GM23338 (cell line): ENCODE data around the gene LRRC27. TPM values are rescaled to one million over a fixed set of nuclear protein-coding genes. Genes with fewer than 3 reads are reported as not detected.

ENCODE experiments used
- ATAC-seq: fragments of 200-7000 bp; cut with Tn5 transposase; 3 replicates; pipeline ENCODE4 v1.9.1; 2020
- DNase-seq: peaks from one replicate; pipeline ENCODE4 v3.0.0-alpha.2; 2015; ENCODE audit warnings: low spot score
- H2AFZ ChIP-seq: fragments of 200-600 bp; sonication (generic); 2 replicates; pipeline ENCODE4 v1.8.0; 2016; ENCODE audit warnings: antibody characterized with exemption, mild to moderate bottlenecking, moderate library complexity
- H3F3A ChIP-seq: fragments of 200-600 bp; sonication (generic); replicated peaks from 2 replicates; pipeline ENCODE4 v1.8.0; 2017; ENCODE audit warnings: antibody characterized with exemption, mixed run types, low read depth
- H3K27ac ChIP-seq: fragments of 200-600 bp; sonication (generic); 2 replicates; pipeline ENCODE4 v1.6.1; 2016; ENCODE audit warnings: low read depth
- H3K27me3 ChIP-seq: fragments of 200-600 bp; sonication (generic); 2 replicates; pipeline ENCODE4 v1.8.0; 2016; ENCODE audit warnings: mild to moderate bottlenecking, mixed run types, moderate library complexity; ENCODE audit not compliant: insufficient read depth
- H3K36me3 ChIP-seq: fragments of 200-600 bp; sonication (generic); 2 replicates; pipeline ENCODE4 v1.8.0; 2016; ENCODE audit warnings: mild to moderate bottlenecking; ENCODE audit not compliant: insufficient read depth
- H3K4me1 ChIP-seq: fragments of 200-600 bp; sonication (generic); 2 replicates; pipeline ENCODE4 v1.8.0; 2016; ENCODE audit warnings: mild to moderate bottlenecking, moderate library complexity; ENCODE audit not compliant: insufficient read depth
- H3K4me2 ChIP-seq: fragments of 200-600 bp; sonication (generic); 2 replicates; pipeline ENCODE4 v1.7.1; 2017; ENCODE audit warnings: mixed run types
- H3K4me3 ChIP-seq: fragments of 200-600 bp; sonication (generic); 2 replicates; pipeline ENCODE4 v1.6.1; 2016; ENCODE audit warnings: mixed run types
- H3K79me2 ChIP-seq: fragments of 200-600 bp; sonication (generic); replicated peaks from 2 replicates; pipeline ENCODE4 v1.8.0; 2017; ENCODE audit warnings: mild to moderate bottlenecking; ENCODE audit not compliant: insufficient read depth
- H3K9me2 ChIP-seq: fragments of 200-600 bp; sonication (generic); 2 replicates; pipeline ENCODE4 v1.8.0; 2017; ENCODE audit not compliant: insufficient read depth
- H4K20me1 ChIP-seq: fragments of 200-600 bp; sonication (generic); replicated peaks from 2 replicates; pipeline ENCODE4 v1.8.0; 2017; ENCODE audit warnings: mild to moderate bottlenecking; ENCODE audit not compliant: insufficient read depth
- H3K27ac Mint-ChIP-seq: 2 replicates; pipeline ENCODE4 v1.8.0; 2020; ENCODE audit warnings: inconsistent platforms, mild to moderate bottlenecking, moderate library complexity, mixed read lengths
- H3K27me3 Mint-ChIP-seq: 3 replicates; pipeline ENCODE4 v1.8.0; 2022; ENCODE audit warnings: low read depth, mild to moderate bottlenecking, moderate library complexity, mixed read lengths, inconsistent platforms; ENCODE audit not compliant: insufficient read depth, poor library complexity
- H3K36me3 Mint-ChIP-seq: 3 replicates; pipeline ENCODE4 v1.8.0; 2021; ENCODE audit warnings: low read depth, mild to moderate bottlenecking, inconsistent platforms, moderate library complexity, mixed read lengths
- H3K4me1 Mint-ChIP-seq: 3 replicates; pipeline ENCODE4 v1.8.0; 2020; ENCODE audit warnings: mild to moderate bottlenecking, inconsistent platforms, mixed read lengths
- H3K4me3 Mint-ChIP-seq: 3 replicates; pipeline ENCODE4 v1.8.0; 2021; ENCODE audit warnings: moderate library complexity, mild to moderate bottlenecking, inconsistent platforms, mixed read lengths
- H3K9me3 Mint-ChIP-seq: 3 replicates; pipeline ENCODE4 v1.8.0; 2020; ENCODE audit warnings: moderate library complexity, mild to moderate bottlenecking, inconsistent platforms, mixed read lengths
- CREB1 ChIP-seq: fragments of 250-450 bp; sonication (Bioruptor Pico); IDR thresholded peaks from 2 replicates; pipeline ENCODE4 v1.5.0; 2020; ENCODE audit warnings: low read depth, mild to moderate bottlenecking, moderate library complexity
- EZH2 ChIP-seq: fragments of 200-600 bp; sonication (generic); IDR thresholded peaks from one replicate; pipeline ENCODE4 v1.8.0; 2017; ENCODE audit warnings: antibody characterized with exemption, mild to moderate bottlenecking, low read depth; ENCODE audit not compliant: unreplicated experiment
- EZH2phosphoT487 ChIP-seq: fragments of 200-600 bp; sonication (generic); IDR thresholded peaks from one replicate; pipeline ENCODE4 v1.8.1; 2018; ENCODE audit warnings: antibody characterized with exemption; ENCODE audit not compliant: unreplicated experiment
- JUNB ChIP-seq: IDR thresholded peaks from one replicate; pipeline ENCODE4 v1.6.1; 2016; ENCODE audit warnings: antibody characterized with exemption; ENCODE audit not compliant: unreplicated experiment
- NANOG ChIP-seq: IDR thresholded peaks from 2 replicates; pipeline ENCODE4 v1.6.1; 2016; ENCODE audit warnings: antibody characterized with exemption, borderline replicate concordance
- POLR2AphosphoS5 ChIP-seq: IDR thresholded peaks from 2 replicates; pipeline ENCODE4 v1.6.1; 2016; ENCODE audit warnings: antibody characterized with exemption, low read depth
- STAT1 ChIP-seq: IDR thresholded peaks from one replicate; pipeline ENCODE4 v1.6.1; 2016; ENCODE audit warnings: antibody characterized with exemption; ENCODE audit not compliant: unreplicated experiment
- ZNF114 ChIP-seq: fragments of 250-450 bp; sonication (Bioruptor Pico); IDR thresholded peaks from 2 replicates; pipeline ENCODE4 v1.5.0; 2020; ENCODE audit warnings: mild to moderate bottlenecking, moderate library complexity
- ZNF331 ChIP-seq: fragments of 250-450 bp; sonication (Bioruptor Pico); IDR thresholded peaks from 2 replicates; pipeline ENCODE4 v1.5.0; 2020; ENCODE audit warnings: low read depth, mild to moderate bottlenecking, moderate library complexity
- polyA plus RNA-seq: library from polyadenylated mRNA; unstranded; fragments of >200 nt; fragmentation: Nextera tagmentation; extraction: Ambion mirVana; gene quantifications from 2 replicates; pipeline ENCODE4 v1.2.1, GENCODE V29; 2016
- total RNA-seq: library from RNA; depleted of rRNA; stranded (reverse); fragments of >200 nt; shearing (Covaris generic); gene quantifications from 2 replicates; pipeline ENCODE4 v1.2.3, GENCODE V29; 2014
- TF ChIP-seq, protein P1 (sequence below): IDR thresholded peaks from one replicate; pipeline ENCODE4 v1.6.1; 2018; ENCODE audit warnings: antibody characterized with exemption; ENCODE audit not compliant: unreplicated experiment
- TF ChIP-seq, protein P2 (sequence below): fragments of 250-450 bp; sonication (Bioruptor Pico); IDR thresholded peaks from 2 replicates; pipeline ENCODE4 v1.5.0; 2020; ENCODE audit warnings: mild to moderate bottlenecking, moderate library complexity
- TF ChIP-seq, protein P3 (sequence below), 2 experiments: fragments of 200-600 bp in 1 of 2; sonication (generic) in 1 of 2; conservative IDR thresholded peaks; 2 replicates each; pipeline versions ENCODE4 v1.5.1 to v1.6.1; 2016 to 2017; ENCODE audit warnings: antibody characterized with exemption in 2 of 2, low read depth in 2 of 2, mild to moderate bottlenecking in 2 of 2, moderate library complexity in 1 of 2
- TF ChIP-seq, protein P4 (sequence below): IDR thresholded peaks from 2 replicates; pipeline ENCODE4 v1.6.1; 2016; ENCODE audit warnings: antibody characterized with exemption

Gene LRRC27
- total and polyA plus RNA-seq, 2 experiments from 2014 or later: 2.9 to 3.5 TPM

- Histone ChIP-seq H3K4me1 (no peaks in the 10 kb centered on the region), H3K79me2 (no peaks in the 10 kb centered on the region), H3K9me2 (no peaks in the 10 kb centered on the region), H3K4me3 (no peak overlapping the region), H3K4me2 (no peak overlapping the region), H3K36me3 (no peaks in the 10 kb centered on the region), H3F3A (0 out of 2 replicates have a peak, but pooled peaks cover 3% of the 10 kb centered on the region), H2AFZ (no peak overlapping the region), H3K27me3 (no peaks in the 10 kb centered on the region), H3K27ac (no peak overlapping the region), H4K20me1 (no peaks in the 10 kb centered on the region)
- Mint-ChIP-seq H3K36me3 (no peaks in the 10 kb centered on the region), H3K27me3 (peaks cover 10% of the 10 kb centered on the region), H3K4me3 (no peak overlapping the region), H3K27ac (no peak overlapping the region), H3K9me3 (no peaks in the 10 kb centered on the region), H3K4me1 (peaks cover 26% of the 10 kb centered on the region)
- TF ChIP-seq, protein P1, sequence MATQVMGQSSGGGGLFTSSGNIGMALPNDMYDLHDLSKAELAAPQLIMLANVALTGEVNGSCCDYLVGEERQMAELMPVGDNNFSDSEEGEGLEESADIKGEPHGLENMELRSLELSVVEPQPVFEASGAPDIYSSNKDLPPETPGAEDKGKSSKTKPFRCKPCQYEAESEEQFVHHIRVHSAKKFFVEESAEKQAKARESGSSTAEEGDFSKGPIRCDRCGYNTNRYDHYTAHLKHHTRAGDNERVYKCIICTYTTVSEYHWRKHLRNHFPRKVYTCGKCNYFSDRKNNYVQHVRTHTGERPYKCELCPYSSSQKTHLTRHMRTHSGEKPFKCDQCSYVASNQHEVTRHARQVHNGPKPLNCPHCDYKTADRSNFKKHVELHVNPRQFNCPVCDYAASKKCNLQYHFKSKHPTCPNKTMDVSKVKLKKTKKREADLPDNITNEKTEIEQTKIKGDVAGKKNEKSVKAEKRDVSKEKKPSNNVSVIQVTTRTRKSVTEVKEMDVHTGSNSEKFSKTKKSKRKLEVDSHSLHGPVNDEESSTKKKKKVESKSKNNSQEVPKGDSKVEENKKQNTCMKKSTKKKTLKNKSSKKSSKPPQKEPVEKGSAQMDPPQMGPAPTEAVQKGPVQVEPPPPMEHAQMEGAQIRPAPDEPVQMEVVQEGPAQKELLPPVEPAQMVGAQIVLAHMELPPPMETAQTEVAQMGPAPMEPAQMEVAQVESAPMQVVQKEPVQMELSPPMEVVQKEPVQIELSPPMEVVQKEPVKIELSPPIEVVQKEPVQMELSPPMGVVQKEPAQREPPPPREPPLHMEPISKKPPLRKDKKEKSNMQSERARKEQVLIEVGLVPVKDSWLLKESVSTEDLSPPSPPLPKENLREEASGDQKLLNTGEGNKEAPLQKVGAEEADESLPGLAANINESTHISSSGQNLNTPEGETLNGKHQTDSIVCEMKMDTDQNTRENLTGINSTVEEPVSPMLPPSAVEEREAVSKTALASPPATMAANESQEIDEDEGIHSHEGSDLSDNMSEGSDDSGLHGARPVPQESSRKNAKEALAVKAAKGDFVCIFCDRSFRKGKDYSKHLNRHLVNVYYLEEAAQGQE: no peak
- TF ChIP-seq, protein P2, sequence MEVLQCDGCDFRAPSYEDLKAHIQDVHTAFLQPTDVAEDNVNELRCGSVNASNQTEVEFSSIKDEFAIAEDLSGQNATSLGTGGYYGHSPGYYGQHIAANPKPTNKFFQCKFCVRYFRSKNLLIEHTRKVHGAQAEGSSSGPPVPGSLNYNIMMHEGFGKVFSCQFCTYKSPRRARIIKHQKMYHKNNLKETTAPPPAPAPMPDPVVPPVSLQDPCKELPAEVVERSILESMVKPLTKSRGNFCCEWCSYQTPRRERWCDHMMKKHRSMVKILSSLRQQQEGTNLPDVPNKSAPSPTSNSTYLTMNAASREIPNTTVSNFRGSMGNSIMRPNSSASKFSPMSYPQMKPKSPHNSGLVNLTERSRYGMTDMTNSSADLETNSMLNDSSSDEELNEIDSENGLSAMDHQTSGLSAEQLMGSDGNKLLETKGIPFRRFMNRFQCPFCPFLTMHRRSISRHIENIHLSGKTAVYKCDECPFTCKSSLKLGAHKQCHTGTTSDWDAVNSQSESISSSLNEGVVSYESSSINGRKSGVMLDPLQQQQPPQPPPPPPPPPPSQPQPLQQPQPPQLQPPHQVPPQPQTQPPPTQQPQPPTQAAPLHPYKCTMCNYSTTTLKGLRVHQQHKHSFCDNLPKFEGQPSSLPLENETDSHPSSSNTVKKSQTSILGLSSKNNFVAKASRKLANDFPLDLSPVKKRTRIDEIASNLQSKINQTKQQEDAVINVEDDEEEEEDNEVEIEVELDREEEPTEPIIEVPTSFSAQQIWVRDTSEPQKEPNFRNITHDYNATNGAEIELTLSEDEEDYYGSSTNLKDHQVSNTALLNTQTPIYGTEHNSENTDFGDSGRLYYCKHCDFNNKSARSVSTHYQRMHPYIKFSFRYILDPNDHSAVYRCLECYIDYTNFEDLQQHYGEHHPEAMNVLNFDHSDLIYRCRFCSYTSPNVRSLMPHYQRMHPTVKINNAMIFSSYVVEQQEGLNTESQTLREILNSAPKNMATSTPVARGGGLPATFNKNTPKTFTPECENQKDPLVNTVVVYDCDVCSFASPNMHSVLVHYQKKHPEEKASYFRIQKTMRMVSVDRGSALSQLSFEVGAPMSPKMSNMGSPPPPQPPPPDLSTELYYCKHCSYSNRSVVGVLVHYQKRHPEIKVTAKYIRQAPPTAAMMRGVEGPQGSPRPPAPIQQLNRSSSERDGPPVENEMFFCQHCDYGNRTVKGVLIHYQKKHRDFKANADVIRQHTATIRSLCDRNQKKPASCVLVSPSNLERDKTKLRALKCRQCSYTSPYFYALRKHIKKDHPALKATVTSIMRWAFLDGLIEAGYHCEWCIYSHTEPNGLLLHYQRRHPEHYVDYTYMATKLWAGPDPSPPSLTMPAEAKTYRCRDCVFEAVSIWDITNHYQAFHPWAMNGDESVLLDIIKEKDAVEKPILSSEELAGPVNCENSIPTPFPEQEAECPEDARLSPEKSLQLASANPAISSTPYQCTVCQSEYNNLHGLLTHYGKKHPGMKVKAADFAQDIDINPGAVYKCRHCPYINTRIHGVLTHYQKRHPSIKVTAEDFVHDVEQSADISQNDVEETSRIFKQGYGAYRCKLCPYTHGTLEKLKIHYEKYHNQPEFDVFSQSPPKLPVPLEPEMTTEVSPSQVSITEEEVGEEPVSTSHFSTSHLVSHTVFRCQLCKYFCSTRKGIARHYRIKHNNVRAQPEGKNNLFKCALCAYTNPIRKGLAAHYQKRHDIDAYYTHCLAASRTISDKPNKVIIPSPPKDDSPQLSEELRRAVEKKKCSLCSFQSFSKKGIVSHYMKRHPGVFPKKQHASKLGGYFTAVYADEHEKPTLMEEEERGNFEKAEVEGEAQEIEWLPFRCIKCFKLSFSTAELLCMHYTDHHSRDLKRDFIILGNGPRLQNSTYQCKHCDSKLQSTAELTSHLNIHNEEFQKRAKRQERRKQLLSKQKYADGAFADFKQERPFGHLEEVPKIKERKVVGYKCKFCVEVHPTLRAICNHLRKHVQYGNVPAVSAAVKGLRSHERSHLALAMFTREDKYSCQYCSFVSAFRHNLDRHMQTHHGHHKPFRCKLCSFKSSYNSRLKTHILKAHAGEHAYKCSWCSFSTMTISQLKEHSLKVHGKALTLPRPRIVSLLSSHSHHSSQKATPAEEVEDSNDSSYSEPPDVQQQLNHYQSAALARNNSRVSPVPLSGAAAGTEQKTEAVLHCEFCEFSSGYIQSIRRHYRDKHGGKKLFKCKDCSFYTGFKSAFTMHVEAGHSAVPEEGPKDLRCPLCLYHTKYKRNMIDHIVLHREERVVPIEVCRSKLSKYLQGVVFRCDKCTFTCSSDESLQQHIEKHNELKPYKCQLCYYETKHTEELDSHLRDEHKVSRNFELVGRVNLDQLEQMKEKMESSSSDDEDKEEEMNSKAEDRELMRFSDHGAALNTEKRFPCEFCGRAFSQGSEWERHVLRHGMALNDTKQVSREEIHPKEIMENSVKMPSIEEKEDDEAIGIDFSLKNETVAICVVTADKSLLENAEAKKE (CRISPR knock-in tag): no peak
- TF ChIP-seq JUNB: no peak
- no peak for TF ChIP-seq NANOG
- TF ChIP-seq, protein P3, sequence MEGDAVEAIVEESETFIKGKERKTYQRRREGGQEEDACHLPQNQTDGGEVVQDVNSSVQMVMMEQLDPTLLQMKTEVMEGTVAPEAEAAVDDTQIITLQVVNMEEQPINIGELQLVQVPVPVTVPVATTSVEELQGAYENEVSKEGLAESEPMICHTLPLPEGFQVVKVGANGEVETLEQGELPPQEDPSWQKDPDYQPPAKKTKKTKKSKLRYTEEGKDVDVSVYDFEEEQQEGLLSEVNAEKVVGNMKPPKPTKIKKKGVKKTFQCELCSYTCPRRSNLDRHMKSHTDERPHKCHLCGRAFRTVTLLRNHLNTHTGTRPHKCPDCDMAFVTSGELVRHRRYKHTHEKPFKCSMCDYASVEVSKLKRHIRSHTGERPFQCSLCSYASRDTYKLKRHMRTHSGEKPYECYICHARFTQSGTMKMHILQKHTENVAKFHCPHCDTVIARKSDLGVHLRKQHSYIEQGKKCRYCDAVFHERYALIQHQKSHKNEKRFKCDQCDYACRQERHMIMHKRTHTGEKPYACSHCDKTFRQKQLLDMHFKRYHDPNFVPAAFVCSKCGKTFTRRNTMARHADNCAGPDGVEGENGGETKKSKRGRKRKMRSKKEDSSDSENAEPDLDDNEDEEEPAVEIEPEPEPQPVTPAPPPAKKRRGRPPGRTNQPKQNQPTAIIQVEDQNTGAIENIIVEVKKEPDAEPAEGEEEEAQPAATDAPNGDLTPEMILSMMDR (conservative IDR thresholded peaks at IDR 0.05; ENCODE audit: low read depth in 2 of 2): no peak
- no peak for TF ChIP-seq EZH2phosphoT487
- TF ChIP-seq, protein P4, sequence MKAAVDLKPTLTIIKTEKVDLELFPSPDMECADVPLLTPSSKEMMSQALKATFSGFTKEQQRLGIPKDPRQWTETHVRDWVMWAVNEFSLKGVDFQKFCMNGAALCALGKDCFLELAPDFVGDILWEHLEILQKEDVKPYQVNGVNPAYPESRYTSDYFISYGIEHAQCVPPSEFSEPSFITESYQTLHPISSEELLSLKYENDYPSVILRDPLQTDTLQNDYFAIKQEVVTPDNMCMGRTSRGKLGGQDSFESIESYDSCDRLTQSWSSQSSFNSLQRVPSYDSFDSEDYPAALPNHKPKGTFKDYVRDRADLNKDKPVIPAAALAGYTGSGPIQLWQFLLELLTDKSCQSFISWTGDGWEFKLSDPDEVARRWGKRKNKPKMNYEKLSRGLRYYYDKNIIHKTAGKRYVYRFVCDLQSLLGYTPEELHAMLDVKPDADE: no peak
- no peak for TF ChIP-seq ZNF331 (CRISPR knock-in tag)
- TF ChIP-seq STAT1: no peak
- TF ChIP-seq POLR2AphosphoS5: no peak
- no peak for TF ChIP-seq EZH2
- TF ChIP-seq CREB1 (CRISPR knock-in tag): no peak
- TF ChIP-seq ZNF114 (CRISPR knock-in tag): no peak
- DNase-seq: no peak
- no peak for ATAC-seq
Measured at GRCh38 chr10:132366006-132366405, 34.0 kb downstream of the LRRC27 start.
